Ovary (tissue), 9 donors: Measurements from ENCODE around the gene PRR23E. TPM values are rescaled to one million over a fixed set of nuclear protein-coding genes. Genes with fewer than 3 reads are reported as not detected.

Experiments
- DNase-seq, 5 donors: peaks; one replicate each; pipeline ENCODE4 v3.0.0-alpha.2; 2019 to 2020
- H3K27ac ChIP-seq, 2 donors: fragments of 200-600 bp; one replicate each; pipeline versions ENCODE4 v1.5.1 to v1.8.0; 2019 to 2022
- H3K27me3 ChIP-seq: fragments of 200-600 bp; one replicate; pipeline ENCODE4 v1.8.0; 2022
- H3K36me3 ChIP-seq: fragments of 200-600 bp; sonication (generic); one replicate; pipeline ENCODE4 v1.5.1; 2019
- H3K4me1 ChIP-seq: one replicate; pipeline ENCODE4 v1.8.1; 2013; ENCODE audit warnings: mild to moderate bottlenecking, moderate library complexity; ENCODE audit not compliant: insufficient read depth
- H3K4me3 ChIP-seq: fragments of 200-600 bp; sonication (generic); one replicate; pipeline ENCODE4 v1.5.1; 2017
- H3K9me3 ChIP-seq, 2 donors: fragments of 200-600 bp in 1 of 2; sonication (generic) in 1 of 2; one replicate each; pipeline versions ENCODE4 v1.5.1 to v1.8.1; 2013 to 2019; ENCODE audit warnings: mild to moderate bottlenecking in 1 of 2, moderate library complexity in 1 of 2
- EP300 ChIP-seq: sonication (generic); formaldehyde crosslinking; IDR thresholded peaks from one replicate; pipeline ENCODE4 v1.6.1; 2017; ENCODE audit warnings: antibody characterized with exemption
- POLR2A ChIP-seq: fragments of 450-650 bp; IDR thresholded peaks from one replicate; pipeline ENCODE4 v1.6.1; 2017; ENCODE audit warnings: antibody characterized with exemption, mild to moderate bottlenecking, moderate library complexity
- WGBS, 3 donors: extraction: QIAGEN DNeasy Blood & Tissue Kit in 1 of 3; methylation state at CpG; one replicate each; pipeline versions ENCODE4 v1.1.5 to v1.1.7; 2013 to 2017; 5-methylcytosine and 5-hydroxymethylcytosine counted together
- intact Hi-C, 4 donors: fragments of 100-400 bp; cut with DNase I; formaldehyde crosslinking; loops; one replicate each; pipeline versions ENCODE4 v1.11.0 to v1.15.1; 2022 to 2023
- polyA plus RNA-seq, 2 donors: library from polyadenylated mRNA; stranded (reverse); fragments of 200-250 nt in 1 of 2; fragments of 350-450 nt in 1 of 2; fragmentation: Illumina TruSeq in 1 of 2; extraction: RNeasy Lipid Tissue Mini Kit (QIAGEN cat#74804) in 1 of 2; gene quantifications; one replicate each; pipeline ENCODE4 v1.2.3, GENCODE V29; 2013 to 2014
- total RNA-seq, 7 donors: library from RNA; depleted of rRNA in 2 of 7; stranded (reverse); fragments of >200 nt in 2 of 7; fragmentation: NEBNext Ultra II Directional in 3 of 7; extraction: Animal tissue kit (Norgen Biotek cat#: 25700) in 3 of 7; gene quantifications; one replicate each; pipeline versions ENCODE4 v1.1.0 to v1.2.4, GENCODE V29; 2016 to 2023
- TF ChIP-seq, protein P1 (sequence below), 3 donors: fragments of 450-650 bp in 2 of 3; fragments of 200-600 bp in 1 of 3; IDR thresholded peaks; one replicate each; pipeline versions ENCODE4 v1.5.1 to v1.8.0; 2016 to 2022; ENCODE audit warnings: antibody characterized with exemption in 3 of 3, mild to moderate bottlenecking in 1 of 3
- donor health status: DM: no; HTN: no; CAD: no; lungs with moderate emphysema.
- donor health status: DM: no; HTN: no; CAD: no.
- donor health status: Bipolar disorder and iron deficiency.
- donor health status: DM: yes; HTN: yes; CAD: no.
- donor health status: DM: no; HTN: no; CAD: no.
- donor health status: DM: yes; HTN: yes; CAD: no.

Gene PRR23E
- total and polyA plus RNA-seq, 9 donors, result 0.08 TPM; not detected in 8

- Histone ChIP-seq H3K36me3 (no peaks in the 10 kb centered on the region), H3K4me3 (no peak overlapping the region), H3K27ac (no peak overlapping the region), H3K9me3 (no peaks in the 10 kb centered on the region), H3K4me1 (no peaks in the 10 kb centered on the region), H3K27me3 (no peaks in the 10 kb centered on the region)
- WGBS, 3 donors, result 73 to 80% (median 77%) methylated on average over 8 of the region's 8 CpGs
- TF ChIP-seq POLR2A (no peak), EP300 (no peak)
- TF ChIP-seq, protein P1, sequence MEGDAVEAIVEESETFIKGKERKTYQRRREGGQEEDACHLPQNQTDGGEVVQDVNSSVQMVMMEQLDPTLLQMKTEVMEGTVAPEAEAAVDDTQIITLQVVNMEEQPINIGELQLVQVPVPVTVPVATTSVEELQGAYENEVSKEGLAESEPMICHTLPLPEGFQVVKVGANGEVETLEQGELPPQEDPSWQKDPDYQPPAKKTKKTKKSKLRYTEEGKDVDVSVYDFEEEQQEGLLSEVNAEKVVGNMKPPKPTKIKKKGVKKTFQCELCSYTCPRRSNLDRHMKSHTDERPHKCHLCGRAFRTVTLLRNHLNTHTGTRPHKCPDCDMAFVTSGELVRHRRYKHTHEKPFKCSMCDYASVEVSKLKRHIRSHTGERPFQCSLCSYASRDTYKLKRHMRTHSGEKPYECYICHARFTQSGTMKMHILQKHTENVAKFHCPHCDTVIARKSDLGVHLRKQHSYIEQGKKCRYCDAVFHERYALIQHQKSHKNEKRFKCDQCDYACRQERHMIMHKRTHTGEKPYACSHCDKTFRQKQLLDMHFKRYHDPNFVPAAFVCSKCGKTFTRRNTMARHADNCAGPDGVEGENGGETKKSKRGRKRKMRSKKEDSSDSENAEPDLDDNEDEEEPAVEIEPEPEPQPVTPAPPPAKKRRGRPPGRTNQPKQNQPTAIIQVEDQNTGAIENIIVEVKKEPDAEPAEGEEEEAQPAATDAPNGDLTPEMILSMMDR (IDR thresholded peaks at IDR 0.05), result no peak
- peak in 1 of 5 donors; percentile 11 for DNase-seq
- intact Hi-C loops, result no loop called here
These were observed 15.0 kb downstream of the PRR23E start for GRCh38 chr3:127207727-127208482.

DNA sequence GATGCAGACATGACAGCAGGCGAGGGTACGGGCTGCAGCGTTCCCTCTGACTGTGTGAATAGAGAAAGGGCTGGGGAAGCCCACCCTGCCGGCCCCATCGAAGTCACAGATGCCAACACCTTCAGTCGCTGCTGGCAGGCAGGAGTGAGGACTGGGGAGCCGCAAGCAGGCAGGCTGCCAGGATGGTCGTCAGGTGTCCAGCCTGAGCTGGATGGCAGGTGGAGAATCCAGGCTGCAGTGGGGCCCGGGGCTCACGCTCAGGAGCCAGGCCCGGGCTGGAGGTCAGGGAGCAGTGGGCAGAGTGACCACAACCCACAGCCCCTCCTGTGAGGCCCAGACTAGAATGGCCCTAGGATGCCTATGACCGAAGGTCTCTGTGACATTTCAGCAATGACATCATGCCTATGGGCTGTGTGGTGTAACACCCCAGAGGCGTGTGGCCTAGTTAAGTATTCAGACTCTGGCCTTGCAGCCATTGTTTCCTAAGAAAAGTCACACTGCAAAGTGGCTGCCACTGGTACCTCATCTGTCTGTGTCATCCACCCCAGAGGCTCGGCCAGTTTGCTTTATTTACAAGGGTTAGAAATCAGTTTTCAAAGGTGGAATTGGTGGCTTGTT lies 15.7 kb downstream of the PRR23E start:
- DNase-seq, result peak in 1 of 5 donors; percentile 21
- no peak overlapping the region for H3K27ac ChIP-seq
- 77 to 84% (median 81%) methylated on average over 14 of the region's 14 CpGs for WGBS, 3 donors

GRCh38 chr3:127209155-127209839 lies 16.4 kb downstream of the PRR23E start:
- TF ChIP-seq, protein P1 (IDR thresholded peaks at IDR 0.05), result no peak
- no peak for TF ChIP-seq POLR2A
- no peak for TF ChIP-seq EP300
- no peaks in the 10 kb centered on the region for H3K27me3 ChIP-seq
- H3K27ac ChIP-seq, result no peak overlapping the region
- H3K4me3 ChIP-seq, result no peak overlapping the region
- no peaks in the 10 kb centered on the region for H3K36me3 ChIP-seq
- H3K4me1 ChIP-seq, result no peaks in the 10 kb centered on the region
- no peaks in the 10 kb centered on the region for H3K9me3 ChIP-seq
- WGBS, 3 donors, result 80 to 85% (median 82%) methylated on average over 13 of the region's 13 CpGs
- peak in 1 of 5 donors; percentile 17 for DNase-seq
- intact Hi-C loops, result no loop called here

More for the DNA sequence above, 15.7 kb downstream of the PRR23E start:
- TF ChIP-seq EP300 (no peak), POLR2A (no peak)
- TF ChIP-seq, protein P1 (IDR thresholded peaks at IDR 0.05), result no peak
- Histone ChIP-seq H3K9me3 (no peaks in the 10 kb centered on the region), H3K36me3 (no peaks in the 10 kb centered on the region), H3K27me3 (no peaks in the 10 kb centered on the region), H3K4me3 (no peak overlapping the region), H3K4me1 (no peaks in the 10 kb centered on the region)
- intact Hi-C loops, result no loop called here

GRCh38 chr3:127209840-127210653 lies 17.1 kb downstream of the PRR23E start:
- whole genome bisulfite sequencing, 3 donors, result 74 to 79% (median 75%) methylated on average over 14 of the region's 14 CpGs
- no peak for TF ChIP-seq POLR2A
- TF ChIP-seq, protein P1 (IDR thresholded peaks at IDR 0.05), result no peak
- TF ChIP-seq EP300, result no peak
- intact Hi-C loops, result no loop called here
- H3K27me3 ChIP-seq, result no peaks in the 10 kb centered on the region
- no peaks in the 10 kb centered on the region for H3K9me3 ChIP-seq
- no peaks in the 10 kb centered on the region for H3K36me3 ChIP-seq
- H3K4me1 ChIP-seq, result no peaks in the 10 kb centered on the region
- H3K27ac ChIP-seq, result no peak overlapping the region
- peak in 1 of 5 donors; percentile 2 for DNase-seq
- H3K4me3 ChIP-seq, result no peak overlapping the region
